PC-3 (cell line): ENCODE measurements around the gene ERV3-1. TPM values are rescaled to one million over a fixed set of nuclear protein-coding genes. Genes with fewer than 3 reads are reported as not detected.
"Not testable (repeated sequence)": the region's sequence is repeated elsewhere in the genome, so short reads cannot be mapped to it uniquely, and the experiment has no call there.

Experiments used
- ATAC-seq: fragments of 200-7000 bp; cut with Tn5 transposase; 2 replicates; pipeline ENCODE4 v1.9.1; 2020; ENCODE audit warnings: mild to moderate bottlenecking, moderate library complexity
- BruUV-seq: library from RNA; stranded (reverse); fragments of 400-500 nt; replicated peaks from 2 replicates; lab custom pipeline; 2021; lab: Mats Ljungman, UMichigan
- CTCF ChIA-PET: fragments of 300-600 bp; sonication (Branson Sonifier 250); formaldehyde crosslinking; loops from one replicate; lab custom pipeline; 2022; ENCODE audit warnings: antibody characterized with exemption; lab: Charles Lee
- POLR2A ChIA-PET: fragments of 300-600 bp; sonication (Branson Sonifier 250); formaldehyde crosslinking; loops from one replicate; lab custom pipeline; 2022; ENCODE audit warnings: antibody characterized with exemption; ENCODE audit not compliant: unreplicated experiment; lab: Charles Lee
- DNase-seq: peaks from one replicate; pipeline ENCODE4 v3.0.0-alpha.2; 2015
- H2AFZ ChIP-seq: fragments of 300-600 bp; sonication (generic); 2 replicates; pipeline ENCODE4 v1.6.0; 2016; ENCODE audit warnings: antibody characterized with exemption, low read length
- H3F3A ChIP-seq: fragments of 300-600 bp; sonication (generic); one replicate; pipeline ENCODE4 v1.6.0; 2017; ENCODE audit warnings: antibody characterized with exemption, low read length, control low read depth, mild to moderate bottlenecking; ENCODE audit not compliant: unreplicated experiment
- H3K27ac ChIP-seq: fragments of 300-600 bp; sonication (generic); 2 replicates; pipeline ENCODE4 v1.5.1; 2016; ENCODE audit warnings: mild to moderate bottlenecking, low read length
- H3K27me3 ChIP-seq: fragments of 300-600 bp; sonication (generic); 2 replicates; pipeline ENCODE4 v1.6.1; 2016; ENCODE audit warnings: low read length, mixed read lengths
- H3K36me3 ChIP-seq: fragments of 300-600 bp; sonication (generic); 2 replicates; pipeline ENCODE4 v1.6.1; 2016; ENCODE audit warnings: low read depth, mixed run types, low read length, mixed read lengths
- H3K4me1 ChIP-seq: fragments of 300-600 bp; sonication (generic); 2 replicates; pipeline ENCODE4 v1.5.1; 2016; ENCODE audit warnings: low read length; ENCODE audit not compliant: insufficient read depth
- H3K4me2 ChIP-seq: fragments of 300-600 bp; sonication (generic); 2 replicates; pipeline ENCODE4 v1.6.0; 2016; ENCODE audit warnings: low read length
- H3K4me3 ChIP-seq: fragments of 300-600 bp; sonication (generic); 2 replicates; pipeline ENCODE4 v1.5.1; 2016; ENCODE audit warnings: mild to moderate bottlenecking, low read length, mixed read lengths
- H3K79me2 ChIP-seq: fragments of 300-600 bp; sonication (generic); 2 replicates; pipeline ENCODE4 v1.6.1; 2017; ENCODE audit warnings: low read length, mixed read lengths
- H3K9ac ChIP-seq: fragments of 300-600 bp; sonication (generic); 2 replicates; pipeline ENCODE4 v1.6.0; 2016; ENCODE audit warnings: mild to moderate bottlenecking, low read length
- H3K9me2 ChIP-seq: fragments of 300-600 bp; sonication (generic); replicated peaks from 2 replicates; pipeline ENCODE4 v1.6.1; 2016; ENCODE audit warnings: mixed run types, low read length, mixed read lengths
- H3K9me3 ChIP-seq: fragments of 300-600 bp; sonication (generic); 2 replicates; pipeline ENCODE4 v1.6.1; 2016; ENCODE audit warnings: low read length, mixed read lengths
- H4K20me1 ChIP-seq: fragments of 300-600 bp; sonication (generic); 2 replicates; pipeline ENCODE4 v1.6.1; 2016; ENCODE audit warnings: low read length, mixed read lengths
- CTCF ChIP-seq: fragments of 300-600 bp; sonication (generic); conservative IDR thresholded peaks from 2 replicates; pipeline ENCODE4 v1.5.1; 2017; ENCODE audit warnings: antibody characterized with exemption, low read depth, mild to moderate bottlenecking, low read length
- EZH2 ChIP-seq: fragments of 300-600 bp; sonication (generic); IDR thresholded peaks from one replicate; pipeline ENCODE4 v1.6.1; 2017; ENCODE audit warnings: antibody characterized with exemption, mild to moderate bottlenecking, low read length; ENCODE audit not compliant: unreplicated experiment
- EZH2phosphoT487 ChIP-seq: fragments of 300-600 bp; sonication (generic); IDR thresholded peaks from 2 replicates; pipeline ENCODE4 v1.6.1; 2018; ENCODE audit warnings: mild to moderate bottlenecking, antibody characterized with exemption, low read length, borderline replicate concordance
- intact Hi-C: fragments of 100-400 bp; cut with micrococcal nuclease; formaldehyde crosslinking; loops from 2 replicates; pipeline ENCODE4 v1.9.0; 2023
- total RNA-seq: library from RNA; depleted of rRNA; stranded (reverse); fragments of >200 nt; gene quantifications from 2 replicates; pipeline ENCODE4 v1.2.3, GENCODE V29; 2014; rRNA removed

The ERV3-1 gene
- total RNA-seq, 1 experiment from 2014 or later: 8.6 TPM

DNA sequence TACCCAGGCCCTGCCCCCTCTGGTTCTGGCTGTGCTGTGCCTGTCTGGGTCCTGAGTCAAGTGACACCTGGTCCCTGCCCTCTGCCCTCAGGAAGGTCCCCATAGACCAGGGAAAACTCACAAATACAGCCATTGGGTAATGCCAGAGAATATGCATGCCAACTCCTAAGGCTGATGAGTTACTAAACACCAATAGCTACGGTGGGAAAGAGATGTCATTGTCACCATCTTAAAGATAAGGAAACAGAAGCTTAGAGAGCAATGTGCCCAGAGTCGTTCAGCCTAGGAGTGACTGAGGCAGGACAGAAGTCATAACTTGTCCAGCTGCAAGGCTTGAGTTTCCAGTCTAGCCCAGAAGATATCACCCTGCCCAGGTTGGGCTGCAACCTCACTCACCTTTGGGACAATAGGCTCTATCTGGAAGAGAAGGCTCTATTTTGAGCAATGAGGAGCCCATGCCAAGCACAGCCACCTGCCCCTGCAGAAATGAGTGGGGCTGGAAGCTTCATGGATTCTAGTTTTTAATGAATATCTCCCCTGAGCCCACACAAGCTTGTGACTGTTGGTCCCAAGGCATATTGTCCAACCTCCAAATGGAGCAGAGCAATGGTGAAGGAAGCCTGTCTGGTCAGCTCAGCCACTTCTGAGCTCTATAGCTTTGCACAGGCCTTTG lies 60.8 kb downstream of the ERV3-1 start:
- POLR2A ChIA-PET: no interaction called here
- Histone ChIP-seq H3K79me2 (no peaks in the 10 kb centered on the region), H3K4me1 (no peaks in the 10 kb centered on the region), H3K27me3 (peaks cover 12% of the 10 kb centered on the region), H3K9me3 (no peaks in the 10 kb centered on the region), H3K27ac (no peak overlapping the region), H3K9me2 (no peaks in the 10 kb centered on the region), H2AFZ (no peak overlapping the region), H3K4me3 (no peak overlapping the region), H3K4me2 (no peak overlapping the region), H3K9ac (no peak overlapping the region), H4K20me1 (no peaks in the 10 kb centered on the region), H3K36me3 (no peaks in the 10 kb centered on the region), H3F3A (no peaks in the 10 kb centered on the region)
- CTCF ChIA-PET: no interaction called here
- intact Hi-C loops: no loop called here
- DNase-seq (no peak), ATAC-seq (no peak)
- no peak for TF ChIP-seq CTCF
- no peak for TF ChIP-seq EZH2
- TF ChIP-seq EZH2phosphoT487: no peak
- BruUV-seq: no TSS peak

DNA sequence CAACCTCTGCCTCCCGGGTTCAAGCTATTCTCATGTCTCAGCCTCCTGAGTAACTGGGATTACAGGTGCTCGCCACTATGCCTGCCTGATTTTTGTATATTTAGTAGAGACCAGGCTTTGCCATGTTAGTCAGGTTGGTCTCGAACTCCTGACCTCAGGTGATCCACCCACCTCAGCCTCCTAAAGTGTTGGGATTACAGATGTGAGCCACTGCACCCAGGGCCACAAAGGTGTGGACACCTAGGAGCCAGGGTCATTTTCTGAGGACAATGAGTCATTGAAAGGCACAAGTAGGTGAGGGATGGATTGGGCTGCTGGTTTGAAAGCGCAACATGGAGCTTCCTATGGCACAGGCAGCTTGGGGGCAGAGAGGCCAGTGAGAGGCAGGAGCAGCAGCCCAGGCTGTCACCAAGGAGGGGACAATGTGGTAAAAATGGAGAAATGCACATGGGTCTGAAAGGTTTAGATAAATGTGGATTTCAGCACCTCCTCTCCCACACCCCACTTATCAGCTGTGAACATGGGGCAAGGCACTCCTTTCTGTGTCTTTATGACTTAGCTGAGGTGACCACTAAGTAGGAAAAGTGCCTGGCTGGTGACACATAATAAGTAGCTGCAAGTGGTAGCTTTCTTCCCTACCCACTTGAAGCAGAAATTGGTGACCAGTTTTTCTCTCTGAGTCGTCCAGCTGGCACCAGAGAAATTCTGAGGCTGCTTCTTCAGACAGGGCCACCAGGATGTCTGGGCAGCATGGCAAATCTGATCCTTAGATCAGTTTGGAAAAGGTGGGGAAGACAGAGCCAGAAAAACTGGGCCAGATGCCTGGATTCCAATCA lies 61.6 kb downstream of the ERV3-1 start:
- intact Hi-C loops, H4K20me1 ChIP-seq, BruUV-seq, DNase-seq, ATAC-seq, CTCF ChIA-PET, H3K9me3 ChIP-seq, H3K9me2 ChIP-seq, H3K9ac ChIP-seq, H3K36me3 ChIP-seq, H3K4me3 ChIP-seq, H3K27ac ChIP-seq, H2AFZ ChIP-seq, H3K79me2 ChIP-seq, H3F3A ChIP-seq, POLR2A ChIA-PET, H3K4me1 ChIP-seq, H3K4me2 ChIP-seq: not testable (repeated sequence)
- peaks cover 12% of the 10 kb centered on the region for H3K27me3 ChIP-seq

Other genes with a start within 250 kb of the ERV3-1 start
- 4.1 and 10.9 TPM in 2 replicates for gene ZNF138, start 212.3 kb downstream of the ERV3-1 start, total RNA-seq
- 5.7 and 7.6 TPM in 2 replicates for gene ZNF273, start 103.4 kb downstream of the ERV3-1 start, total RNA-seq
- 1.9 and 2.1 TPM in 2 replicates for gene ZNF117, start 15.7 kb downstream of the ERV3-1 start, total RNA-seq